Activated T-cell treated with anti-CD3 and anti-CD28 coated beads, Interleukin-2, amount 50 U/mL, for 48 hours (primary cell): ENCODE results near the gene SPSB1.
"Not testable (repeated sequence)": the region's sequence is repeated elsewhere in the genome, so short reads cannot be mapped to it uniquely, and the experiment has no call there.

Experiments
- DNase-seq, 2 experiments: peaks; one replicate each; pipeline ENCODE4 v3.0.0-alpha.2; 2020

Gene SPSB1

DNA sequence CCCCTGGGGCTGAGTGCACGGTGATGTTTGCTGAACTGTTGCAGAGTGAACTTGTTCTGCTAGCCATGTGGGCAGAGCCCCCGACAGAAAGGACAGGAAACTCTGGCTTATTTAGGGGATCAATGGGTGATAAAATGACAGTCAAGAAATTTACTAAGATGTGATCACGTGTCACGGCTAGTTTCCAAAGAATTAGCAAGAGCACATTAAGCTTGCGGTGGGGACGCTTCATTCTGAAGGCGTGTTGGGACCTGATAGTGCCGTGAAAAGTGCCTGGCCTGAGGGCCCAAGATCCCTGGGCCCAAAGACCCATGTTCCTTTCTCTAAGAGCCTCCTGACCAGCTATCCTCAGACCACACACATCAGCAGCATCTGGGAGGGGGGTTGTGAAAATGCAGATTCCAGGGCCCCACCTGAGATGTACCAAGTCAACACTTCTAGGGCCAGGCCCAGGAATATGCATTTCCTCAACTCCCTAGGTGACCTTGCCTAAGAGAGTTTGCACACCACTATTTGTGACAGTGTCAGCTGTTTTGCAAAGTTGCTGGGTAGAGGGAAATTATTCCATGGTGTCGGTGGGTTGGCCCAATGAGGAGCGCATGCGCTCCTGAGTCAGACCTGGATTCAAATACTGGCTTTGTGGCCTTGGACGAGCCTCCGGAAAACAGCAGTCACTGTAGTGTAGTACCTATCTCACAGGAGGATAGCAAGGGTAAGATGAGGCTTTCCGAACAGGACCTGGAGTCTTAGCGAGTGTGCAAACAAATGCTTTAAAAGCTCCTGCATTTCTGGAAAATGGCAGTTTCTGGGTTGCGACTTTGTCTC, 77.5 kb downstream of the SPSB1 start:
- no peak for DNase-seq

DNA sequence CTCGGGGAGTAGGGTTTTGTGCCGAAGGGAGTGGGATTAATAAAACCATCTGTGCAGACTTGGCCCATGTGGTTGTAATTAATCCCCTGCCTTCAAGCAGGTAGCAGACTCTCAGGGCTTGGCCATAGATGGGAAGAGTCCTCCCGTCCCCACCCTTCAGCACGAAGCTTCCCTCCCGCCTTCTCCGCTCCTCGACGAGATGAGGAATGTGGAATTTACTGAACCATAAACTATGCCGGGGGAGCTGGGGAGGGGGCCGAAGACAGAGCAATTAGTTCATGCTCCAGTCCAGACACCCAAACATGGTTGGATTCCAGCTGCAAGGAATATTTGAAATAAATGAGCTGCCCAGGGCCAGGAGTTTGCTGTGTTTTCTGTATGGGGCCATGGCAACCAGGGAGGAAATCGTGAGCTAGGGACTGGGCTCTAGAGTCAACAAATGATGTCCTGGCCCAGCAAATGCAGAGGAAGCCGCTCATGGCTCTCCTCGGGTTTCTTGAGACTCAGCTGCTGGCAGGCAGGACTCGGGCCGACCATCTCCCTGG, 78.8 kb downstream of the SPSB1 start:
- no peak for DNase-seq

DNA sequence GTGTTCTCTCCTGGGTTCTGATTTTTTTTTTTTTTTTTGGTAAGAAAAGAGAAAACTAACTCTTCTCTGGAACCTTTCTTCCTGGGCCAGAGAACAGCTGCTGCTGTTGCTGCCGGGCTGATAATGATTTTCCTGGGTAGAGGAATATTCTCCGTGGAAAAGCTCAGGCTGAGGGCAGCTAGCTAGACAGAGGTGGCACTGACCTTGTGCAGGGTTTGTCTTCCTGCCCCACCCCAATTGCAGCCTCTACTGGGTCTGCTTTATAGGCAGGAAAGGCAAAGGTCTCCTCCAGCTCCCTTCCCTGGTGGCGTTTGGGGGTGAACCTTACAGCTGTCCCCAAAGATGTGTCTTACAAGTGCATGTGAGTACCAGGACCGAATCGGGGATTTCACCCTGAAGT, 79.3 kb downstream of the SPSB1 start:
- DNase-seq, result no peak

DNA sequence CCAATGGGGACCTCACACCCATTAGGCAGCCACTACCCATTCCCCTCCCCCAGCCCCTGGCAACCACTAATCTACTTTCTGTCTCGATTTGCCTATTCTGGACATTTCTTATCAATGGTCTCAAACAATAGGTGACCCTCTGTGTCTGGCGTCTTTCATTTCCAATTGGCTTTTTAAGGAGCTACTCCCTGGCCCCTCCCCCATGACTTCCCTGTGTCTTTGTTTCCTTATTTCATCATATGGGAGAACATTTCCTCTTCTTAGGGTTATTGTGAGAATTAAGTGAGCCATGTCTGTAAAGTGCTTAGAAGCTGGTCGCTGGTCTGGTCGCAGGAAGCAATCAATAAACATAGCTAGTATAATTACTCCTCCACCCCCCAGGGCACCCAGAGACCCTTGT, 80.9 kb downstream of the SPSB1 start:
- no peak for DNase-seq

DNA sequence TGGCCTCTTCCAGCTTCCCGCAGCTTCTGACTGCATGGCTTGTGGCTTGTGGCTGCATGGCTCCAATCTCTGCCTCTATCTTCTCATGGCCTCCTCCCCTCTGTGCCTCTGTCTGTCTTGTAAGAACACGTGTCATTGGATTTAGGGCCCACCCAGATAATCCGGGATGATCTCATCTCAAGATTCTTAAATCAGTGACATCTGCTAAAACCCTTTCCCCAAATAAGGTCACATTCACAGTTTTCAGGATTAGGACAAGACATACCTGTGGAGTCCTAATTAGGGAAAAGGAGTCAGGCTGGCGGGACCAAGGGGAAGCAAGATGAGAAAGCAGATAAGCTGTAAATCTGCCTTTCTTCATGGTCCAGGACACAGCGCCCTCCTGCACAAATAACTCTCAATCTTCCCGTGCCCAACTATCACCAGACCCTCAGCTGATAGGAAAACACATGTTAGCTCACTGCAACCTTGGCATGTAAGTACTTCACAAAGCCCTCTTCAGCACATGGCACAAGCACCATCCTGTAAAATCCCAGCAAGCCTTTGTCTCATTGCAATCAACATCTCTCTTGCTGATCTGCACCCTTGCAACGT, 82.2 kb downstream of the SPSB1 start:
- DNase-seq, result no peak

DNA sequence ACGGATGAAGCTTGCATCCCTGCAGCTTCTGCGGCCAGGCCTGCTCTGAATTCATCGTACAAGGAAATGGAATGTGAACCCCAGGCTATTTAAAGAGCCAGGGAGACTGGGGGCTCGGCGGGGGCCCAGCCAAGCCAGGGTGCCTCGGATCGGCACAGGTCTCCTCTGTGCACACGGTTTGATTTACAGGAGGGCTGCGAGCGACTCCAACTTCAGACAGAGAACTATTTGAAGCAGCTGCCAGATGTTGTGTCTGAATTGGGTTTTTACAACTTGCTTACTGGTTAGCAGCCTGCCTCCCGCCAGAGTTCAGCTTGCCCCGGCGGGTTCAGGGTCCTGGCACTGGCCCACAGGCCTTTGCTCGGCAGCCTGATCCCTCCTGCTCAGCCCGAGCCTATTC, 83.2 kb downstream of the SPSB1 start:
- no peak for DNase-seq

DNA sequence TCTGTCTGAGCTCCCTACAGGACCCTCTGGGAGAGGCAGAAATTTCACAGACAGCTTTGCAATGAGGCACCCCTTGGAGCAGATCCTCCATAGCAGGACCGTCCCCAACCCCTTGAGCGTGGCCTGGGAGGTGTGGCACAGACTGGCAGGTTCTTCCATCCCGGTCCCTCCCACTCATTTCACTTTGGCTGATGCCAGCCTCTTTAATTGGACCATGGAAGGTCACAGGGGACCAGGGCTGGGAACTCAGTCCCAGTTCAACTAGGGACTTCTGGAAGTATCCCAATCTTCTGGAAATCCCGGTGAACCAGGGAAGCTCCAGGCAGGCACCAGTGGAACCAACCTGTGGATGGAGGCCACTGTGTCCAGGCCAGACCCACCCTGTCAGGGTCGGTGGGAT, 83.7 kb downstream of the SPSB1 start:
- no peak for DNase-seq

DNA sequence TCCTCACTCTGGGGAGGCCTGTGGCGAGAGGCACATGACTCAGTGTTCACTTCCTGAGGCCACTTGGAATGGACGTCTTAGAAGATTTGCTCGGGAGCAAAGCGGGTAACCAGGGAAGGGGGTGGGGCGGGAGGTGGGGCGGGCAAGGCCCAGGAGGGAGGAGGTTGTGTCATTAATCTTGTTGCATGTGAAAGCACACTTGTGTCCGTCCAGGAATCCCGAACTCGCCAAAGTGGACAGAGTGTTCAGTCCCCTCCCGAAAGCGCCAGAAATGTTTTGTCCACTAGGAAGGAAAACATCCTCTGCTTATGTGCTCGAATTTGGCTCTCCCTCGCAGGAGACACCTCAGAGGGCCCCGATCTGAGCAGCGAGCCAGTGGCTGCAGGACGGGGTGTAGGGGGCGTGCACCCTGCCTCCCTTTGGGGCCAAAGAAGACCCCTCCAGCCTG, 84.2 kb downstream of the SPSB1 start:
- DNase-seq, result no peak

DNA sequence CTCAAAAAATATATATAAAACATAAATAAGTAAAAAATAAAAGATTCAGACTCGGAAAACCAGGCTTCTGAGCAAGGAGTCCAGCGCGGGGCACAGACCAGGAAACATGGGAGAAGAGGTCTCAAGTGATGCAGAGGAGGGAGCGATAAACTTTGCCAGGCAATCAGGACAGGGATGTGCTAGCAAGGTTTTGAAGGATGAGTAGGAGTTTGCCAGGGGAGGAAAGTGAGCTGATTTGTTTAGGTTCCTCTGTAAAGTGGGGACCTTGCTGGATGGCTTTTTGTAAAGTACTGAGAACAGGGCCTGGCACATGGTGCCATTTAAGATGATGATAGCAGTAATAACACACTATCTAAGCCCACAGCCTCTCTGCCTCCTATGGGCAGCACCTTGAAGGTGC, 86.1 kb downstream of the SPSB1 start:
- DNase-seq, result no peak

DNA sequence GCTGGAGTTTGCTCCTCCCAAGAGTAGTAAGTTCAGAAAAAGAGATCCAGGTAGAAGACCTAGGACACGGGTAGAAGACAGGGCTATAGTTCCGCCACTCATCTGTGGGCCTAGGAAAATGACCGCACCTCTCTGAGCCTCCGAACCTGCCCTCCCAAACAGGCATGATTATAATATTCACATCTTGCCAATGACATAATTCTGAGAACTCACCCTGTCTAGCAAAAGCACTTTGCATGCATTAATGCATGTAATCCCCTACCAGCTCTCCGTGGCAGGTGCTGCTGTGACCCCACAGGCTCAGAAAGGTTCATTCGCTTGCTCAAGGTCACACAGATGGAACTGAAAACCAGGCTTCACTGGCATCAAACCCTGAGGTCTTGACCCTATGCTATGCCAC, 88.0 kb downstream of the SPSB1 start:
- DNase-seq, result no peak

DNA sequence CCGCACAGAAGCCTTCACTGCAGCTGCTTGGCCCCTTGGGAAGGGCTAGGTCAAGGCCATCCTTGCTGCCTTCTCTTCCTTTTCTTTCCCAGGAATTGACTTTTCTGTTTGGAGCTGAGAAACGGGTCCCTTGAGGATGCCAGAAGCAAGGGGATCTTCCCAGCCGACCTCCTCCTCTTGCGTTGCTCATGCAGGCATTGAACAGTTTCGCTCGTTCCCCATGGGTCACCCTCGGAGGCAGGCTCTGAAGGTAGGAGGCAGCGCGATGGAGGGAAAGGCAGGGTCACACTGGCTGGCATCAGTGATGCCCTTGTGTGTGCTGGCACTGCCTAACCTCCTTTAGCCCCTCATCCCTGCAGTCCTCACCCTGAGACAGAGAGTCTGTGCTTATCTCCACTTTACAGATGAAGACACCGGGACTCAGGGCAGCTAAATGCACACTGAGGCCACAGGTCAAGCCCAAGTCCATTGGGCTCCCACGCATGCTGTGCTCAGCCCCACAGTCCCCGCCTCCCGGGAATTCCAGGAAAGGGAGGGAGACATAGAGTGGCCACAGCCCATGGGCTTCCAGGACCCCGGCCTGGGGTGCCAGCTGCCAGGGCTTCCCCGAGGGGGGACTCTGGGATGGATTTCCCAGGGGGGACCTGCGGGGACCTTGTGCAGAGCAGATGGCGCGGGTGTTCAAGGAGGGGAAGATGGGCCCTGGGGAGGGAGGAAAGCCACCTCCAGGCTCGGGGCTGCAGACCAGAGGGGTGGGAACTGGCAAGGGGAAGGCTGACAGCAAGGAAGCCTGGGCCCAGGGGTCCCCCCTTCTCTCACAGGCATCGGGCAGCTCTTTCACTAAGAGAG, 90.2 kb downstream of the SPSB1 start:
- no peak for DNase-seq

DNA sequence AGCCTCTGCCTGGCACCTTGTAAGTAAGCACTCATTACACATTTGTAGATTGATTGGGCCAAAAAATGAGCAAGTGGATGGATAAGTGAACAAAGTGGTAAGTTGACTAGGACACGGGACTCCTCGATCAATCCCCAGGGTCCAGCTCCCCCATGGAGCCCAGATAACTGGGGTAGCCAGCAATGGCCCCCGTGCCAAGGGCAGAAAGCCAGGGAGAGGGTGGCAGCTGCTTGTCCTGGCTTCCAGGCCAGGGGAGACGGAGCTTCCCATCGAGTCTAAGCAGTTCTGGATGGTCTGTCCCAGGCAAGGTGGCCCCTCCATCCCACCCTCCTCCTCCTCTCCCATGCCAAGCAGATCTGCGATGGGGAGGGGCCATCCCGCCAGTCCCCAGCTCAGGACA, 91.4 kb downstream of the SPSB1 start:
- DNase-seq, result no peak

DNA sequence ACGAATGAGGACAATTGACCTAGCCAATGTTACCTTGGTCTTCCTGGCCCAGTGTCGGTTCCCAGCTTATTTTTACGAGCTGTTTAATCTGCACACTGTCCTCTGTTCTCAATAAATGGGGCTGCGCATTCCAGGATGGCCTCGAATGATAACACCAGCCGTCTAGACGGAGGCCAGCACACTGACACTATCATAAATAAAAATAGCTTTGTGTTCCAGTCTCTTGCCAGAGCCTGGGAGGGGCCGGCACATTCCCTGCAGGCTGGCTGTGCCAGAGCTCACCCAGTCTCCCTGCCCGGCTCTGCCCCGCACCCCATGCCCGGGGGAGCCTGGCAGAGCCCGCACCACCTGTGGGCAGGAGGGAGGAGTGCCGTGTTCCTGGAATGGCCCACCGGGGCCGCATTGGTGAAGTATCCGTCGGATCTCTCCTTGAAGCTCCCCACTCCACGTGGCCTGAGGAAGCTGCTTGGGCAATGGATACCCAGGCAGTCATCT, 92.1 kb downstream of the SPSB1 start:
- DNase-seq, result no peak

DNA sequence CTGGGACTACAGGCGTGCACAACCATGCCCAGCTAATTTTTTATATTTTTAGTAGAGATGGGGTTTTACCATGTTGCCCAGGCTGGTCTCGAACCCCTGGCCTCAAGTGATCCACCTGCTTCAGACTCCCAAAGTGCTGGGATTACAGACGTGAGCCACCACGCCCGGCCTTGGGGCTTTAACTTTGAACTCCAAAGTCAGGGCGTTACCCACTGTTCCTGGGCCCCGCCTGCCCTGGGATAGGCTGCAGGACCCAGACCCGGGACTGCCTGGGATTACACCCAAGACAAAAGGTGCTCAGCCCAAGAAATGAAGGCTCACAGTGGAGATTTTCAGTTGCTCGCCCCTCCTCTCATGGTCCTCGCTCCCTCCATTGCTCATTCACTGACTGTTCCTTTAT, 92.7 kb downstream of the SPSB1 start:
- DNase-seq, result not testable (repeated sequence)

DNA sequence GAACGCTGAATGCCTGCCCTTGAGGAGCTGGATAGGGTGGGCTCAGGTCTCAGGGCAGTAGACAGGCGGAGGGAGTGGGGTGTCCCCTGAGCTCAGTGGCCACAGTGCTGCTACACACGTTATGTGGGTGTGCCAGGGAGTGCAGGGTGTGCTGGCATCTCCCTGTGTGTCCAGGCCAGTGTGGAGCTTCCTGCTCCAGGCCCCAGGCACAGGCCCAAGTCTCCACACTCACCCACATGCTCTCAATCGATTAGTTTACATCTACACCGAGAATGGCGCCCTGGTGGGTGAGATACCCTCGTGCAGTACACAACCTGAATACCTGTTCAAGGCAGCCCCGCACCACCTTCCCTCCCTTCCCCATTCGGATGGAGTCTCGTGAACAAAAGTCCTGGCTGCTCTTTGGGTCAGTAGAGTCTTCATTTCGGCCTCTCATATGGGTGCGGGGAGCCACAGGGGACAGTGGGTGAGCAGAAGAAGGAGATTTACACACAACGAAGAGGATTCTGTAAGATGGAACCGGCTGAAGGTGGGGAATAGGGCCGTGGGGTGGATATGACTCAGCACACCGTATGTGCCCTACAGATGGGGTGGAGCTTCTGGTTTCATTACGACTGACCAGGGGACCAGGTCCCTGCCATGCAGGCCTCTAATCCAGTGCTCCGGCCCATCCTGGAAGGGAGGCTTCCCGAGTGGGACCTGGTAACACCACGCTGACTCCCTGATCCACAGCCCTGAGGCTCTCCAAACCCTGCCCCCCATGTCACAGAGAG, 93.3 kb downstream of the SPSB1 start:
- peak in 1 of 2 experiments; percentile 23 for DNase-seq

DNA sequence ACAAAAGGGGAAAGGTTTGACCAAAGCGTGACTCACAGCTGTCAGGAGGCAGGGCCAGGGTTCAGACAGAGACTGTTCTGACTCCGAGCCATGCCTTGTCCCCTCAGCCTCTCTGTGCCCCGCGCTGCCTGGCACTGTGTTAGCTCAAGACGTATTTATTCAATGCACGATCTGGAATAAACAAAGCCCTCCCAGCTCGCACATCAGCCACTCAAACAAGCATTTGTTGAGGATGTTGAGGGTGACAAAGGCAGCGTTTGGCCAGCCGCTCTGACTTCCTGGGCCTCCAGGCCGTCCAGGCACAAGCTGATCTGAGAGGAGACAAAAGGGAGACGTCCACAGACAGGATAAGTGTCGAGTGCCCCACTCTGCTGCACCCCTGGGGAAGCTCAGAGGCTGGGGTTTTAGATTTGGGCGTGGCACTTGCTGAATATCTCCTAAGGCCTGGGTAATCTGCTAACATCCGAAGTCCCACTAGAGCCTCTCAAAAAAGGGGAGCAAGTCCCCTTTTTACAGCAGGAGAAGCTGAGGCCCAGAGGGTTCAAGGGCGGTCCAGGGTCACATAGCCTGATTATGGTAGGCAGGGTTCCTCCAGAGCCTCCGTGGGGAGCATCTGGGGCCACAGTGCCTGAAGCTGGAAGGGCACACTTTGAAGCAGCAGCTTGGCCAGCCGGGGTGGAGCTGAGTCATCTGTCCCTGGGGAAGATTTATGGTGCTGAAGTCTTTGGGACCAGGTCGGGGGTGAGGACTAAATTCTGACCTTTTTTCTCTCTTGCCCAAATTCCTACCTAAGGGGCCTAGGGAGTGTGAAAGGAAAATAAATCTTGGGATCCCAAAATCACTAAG, 95.9 kb downstream of the SPSB1 start:
- DNase-seq, result no peak

DNA sequence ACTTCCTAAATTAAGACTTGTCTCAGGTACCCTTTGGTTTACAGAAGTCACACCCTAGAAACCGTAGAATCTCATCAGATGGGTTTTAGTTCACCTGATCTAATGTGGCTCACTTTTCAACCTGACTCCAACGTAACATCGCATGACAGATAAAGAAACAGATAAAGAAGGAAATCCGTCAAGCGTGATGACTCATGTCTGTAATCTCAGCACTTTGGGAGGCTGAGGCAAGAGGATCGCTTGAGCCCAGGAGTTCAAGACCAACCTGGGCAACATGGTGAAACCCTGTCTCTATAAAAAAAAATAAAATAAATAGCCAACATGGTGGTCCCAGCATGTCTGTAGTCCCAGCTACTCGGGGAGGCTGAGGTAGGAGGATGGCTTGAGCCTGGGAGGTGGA, 97.3 kb downstream of the SPSB1 start:
- no peak for DNase-seq

DNA sequence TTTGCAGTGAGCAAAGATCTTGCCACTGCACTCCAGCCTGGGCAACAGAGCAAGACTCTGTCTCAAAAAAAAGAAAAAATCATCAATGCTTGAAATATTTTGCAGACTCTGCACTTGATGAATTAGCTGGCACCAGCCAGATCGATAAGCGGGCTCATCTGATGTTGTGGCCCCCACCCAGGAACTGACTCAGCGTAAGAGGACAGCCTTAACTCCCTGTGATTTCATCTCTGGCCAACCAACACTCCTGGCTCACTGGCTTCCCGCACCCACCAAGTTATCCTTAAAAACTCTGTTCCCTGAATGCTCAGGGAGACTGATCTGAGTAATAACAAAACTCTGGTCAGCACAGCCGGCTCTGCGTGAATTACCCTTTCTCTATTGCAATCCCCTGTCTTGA, 98.9 kb downstream of the SPSB1 start:
- no peak for DNase-seq

DNA sequence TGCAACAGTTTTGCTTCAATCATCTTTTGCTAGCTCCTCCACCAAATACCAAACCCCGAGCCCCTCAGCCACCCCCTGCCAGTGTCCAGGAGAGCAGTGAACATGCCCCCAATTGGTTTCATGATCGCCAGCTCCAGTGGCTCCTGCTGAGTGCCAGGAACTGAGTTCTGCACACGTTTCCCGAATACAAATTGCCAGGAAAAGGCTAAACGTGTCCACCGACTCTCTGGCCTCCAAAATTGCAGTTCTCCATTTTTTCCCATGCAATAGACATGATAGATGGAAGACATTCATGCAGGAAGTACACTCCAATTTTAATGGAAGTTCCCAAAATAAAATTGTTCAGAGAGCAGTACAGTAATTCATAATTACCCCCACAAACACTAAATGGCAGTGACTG, 101.3 kb downstream of the SPSB1 start:
- DNase-seq, result no peak

DNA sequence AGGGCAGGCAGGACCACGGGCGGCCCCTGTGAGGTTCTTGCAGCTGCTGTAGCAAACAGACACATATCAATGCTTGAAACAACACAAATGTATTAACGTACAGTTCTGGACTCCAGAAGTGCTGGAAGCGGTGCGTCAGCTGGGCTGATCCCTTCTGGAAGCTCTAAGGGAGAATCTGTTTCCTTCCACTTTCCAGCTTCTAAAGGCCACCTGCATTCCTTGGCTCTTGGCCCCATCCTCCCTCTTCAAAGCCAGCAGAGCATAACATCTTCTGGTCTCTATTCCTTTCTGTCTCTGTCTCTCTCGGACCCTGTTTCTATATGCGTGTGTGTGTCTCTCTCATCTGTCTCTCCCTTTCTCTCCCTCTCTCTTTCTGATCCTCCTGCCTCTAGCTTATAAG, 102.3 kb downstream of the SPSB1 start:
- no peak for DNase-seq

DNA sequence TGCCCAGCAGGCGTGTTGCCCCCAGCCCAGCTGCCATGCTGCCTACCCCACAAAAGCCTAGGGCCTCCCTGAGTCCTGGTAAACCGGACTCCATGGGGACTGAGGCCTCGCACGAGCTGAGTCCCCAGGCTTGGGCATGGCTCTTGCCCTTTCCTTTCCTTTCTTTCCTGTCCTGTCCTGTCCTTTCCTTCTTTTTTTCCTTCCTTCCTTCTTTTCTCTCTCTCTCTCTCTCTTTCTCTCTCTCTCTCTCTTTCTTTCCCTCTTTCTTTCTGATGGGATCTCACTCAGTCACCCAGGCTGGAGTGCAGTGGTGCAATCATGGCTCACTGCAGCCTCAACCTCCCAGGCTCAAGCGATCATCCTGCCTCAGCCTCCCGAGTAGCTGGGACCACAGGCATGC, 104.4 kb downstream of the SPSB1 start:
- no peak for DNase-seq
